ENCODE measurements around the gene ZNF620. TPM values are rescaled to one million over a fixed set of nuclear protein-coding genes. Genes with fewer than 3 reads are reported as not detected.

ZNF620 gene
- polyA plus RNA-seq, 2 of the 4 experiments (the other 2 are of a cell fraction): 2.5 to 3.8 TPM

DNA sequence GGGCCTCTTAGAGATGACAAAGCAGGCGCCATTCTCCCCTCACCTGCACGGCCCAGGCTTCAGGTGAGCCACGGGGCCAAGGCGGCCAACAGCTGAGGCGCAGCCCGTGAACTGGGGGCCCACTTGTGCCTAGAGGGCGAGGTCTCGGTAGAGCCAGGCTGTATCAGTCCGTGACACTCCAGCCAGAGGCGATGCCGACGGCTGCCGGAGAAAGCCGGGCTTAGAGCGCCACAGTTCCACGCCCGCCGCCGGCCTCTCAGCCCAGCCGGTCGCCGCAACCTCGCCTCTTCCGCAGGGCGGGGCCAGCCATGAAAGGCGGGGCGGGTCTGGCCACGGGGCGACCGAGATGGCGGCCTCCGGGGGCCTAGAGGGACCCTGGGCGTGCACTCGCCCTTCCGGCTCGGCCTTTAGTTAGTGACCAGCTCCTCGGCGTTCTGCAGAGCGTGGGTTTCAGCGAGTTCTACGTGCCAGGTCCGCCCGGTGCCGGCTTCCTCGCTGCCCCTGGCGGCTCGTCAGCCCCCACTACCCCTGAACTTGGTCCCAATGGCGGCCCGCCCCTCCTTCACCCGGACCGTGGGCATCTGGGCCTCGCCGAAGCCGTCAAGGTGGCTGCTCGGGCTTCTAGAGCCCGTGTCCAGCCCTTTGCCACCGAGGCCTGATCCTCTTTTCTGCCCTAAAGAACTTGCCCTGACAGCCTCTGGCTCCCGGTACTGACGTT lies 18.9 kb downstream of the ZNF620 start, which contains the start of gene ZNF621:
Gene ZNF621 (plus strand): TSS at position 393 of the 718 bp plus-strand sequence. CDS start 881 bp downstream, outside the sequence.
- CTCF ChIA-PET: interaction anchor here (0.6 kb wide), 1 partner anchor 7 kb away, joined by 4 read pairs; no protein-coding TSS in a partner anchor
- no peaks in the 10 kb centered on the region for H3K4me1 ChIP-seq
- TF ChIP-seq SREBF2 (IDR thresholded peaks at IDR 0.05) (no peak), MYC (IDR thresholded peaks at IDR 0.05; ENCODE audit: borderline replicate concordance, low read length) (peak; percentile 72; the same call in 1 of the 2 replicates), KDM5A (IDR thresholded peaks at IDR 0.05) (0 out of 2 replicates have a peak, but pooled peaks have one; percentile 51), RFX5 (IDR thresholded peaks at IDR 0.05) (no peak), GATA3 (IDR thresholded peaks at IDR 0.05; ENCODE audit: borderline replicate concordance) (no peak), POLR2A (IDR thresholded peaks at IDR 0.05; ENCODE audit: low read length) (peak; percentile 92), EHMT2 (IDR thresholded peaks at IDR 0.05; ENCODE audit: low read depth) (no peak), PHF8 (IDR thresholded peaks at IDR 0.05; ENCODE audit: borderline replicate concordance, low read depth) (peak; percentile 91), POLR2AphosphoS2 (conservative IDR thresholded peaks at IDR 0.05; ENCODE audit: low read length) (no peak), JUN (IDR thresholded peaks at IDR 0.05) (peak; percentile 32 to 83; a peak in 4 of 5 replicates), FOXS1 (CRISPR knock-in tag; IDR thresholded peaks at IDR 0.05) (no peak), HOXA7 (CRISPR knock-in tag; IDR thresholded peaks at IDR 0.05) (no peak), CBX2 (IDR thresholded peaks at IDR 0.05; ENCODE audit: borderline replicate concordance, low read depth) (no peak)
- TF ChIP-seq, protein P1, sequence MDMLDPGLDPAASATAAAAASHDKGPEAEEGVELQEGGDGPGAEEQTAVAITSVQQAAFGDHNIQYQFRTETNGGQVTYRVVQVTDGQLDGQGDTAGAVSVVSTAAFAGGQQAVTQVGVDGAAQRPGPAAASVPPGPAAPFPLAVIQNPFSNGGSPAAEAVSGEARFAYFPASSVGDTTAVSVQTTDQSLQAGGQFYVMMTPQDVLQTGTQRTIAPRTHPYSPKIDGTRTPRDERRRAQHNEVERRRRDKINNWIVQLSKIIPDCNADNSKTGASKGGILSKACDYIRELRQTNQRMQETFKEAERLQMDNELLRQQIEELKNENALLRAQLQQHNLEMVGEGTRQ (IDR thresholded peaks at IDR 0.05): no peak
- TF ChIP-seq, protein P2, sequence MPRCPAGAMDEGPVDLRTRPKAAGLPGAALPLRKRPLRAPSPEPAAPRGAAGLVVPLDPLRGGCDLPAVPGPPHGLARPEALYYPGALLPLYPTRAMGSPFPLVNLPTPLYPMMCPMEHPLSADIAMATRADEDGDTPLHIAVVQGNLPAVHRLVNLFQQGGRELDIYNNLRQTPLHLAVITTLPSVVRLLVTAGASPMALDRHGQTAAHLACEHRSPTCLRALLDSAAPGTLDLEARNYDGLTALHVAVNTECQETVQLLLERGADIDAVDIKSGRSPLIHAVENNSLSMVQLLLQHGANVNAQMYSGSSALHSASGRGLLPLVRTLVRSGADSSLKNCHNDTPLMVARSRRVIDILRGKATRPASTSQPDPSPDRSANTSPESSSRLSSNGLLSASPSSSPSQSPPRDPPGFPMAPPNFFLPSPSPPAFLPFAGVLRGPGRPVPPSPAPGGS (IDR thresholded peaks at IDR 0.05): peak; percentile 91
- TF ChIP-seq, protein P3, sequence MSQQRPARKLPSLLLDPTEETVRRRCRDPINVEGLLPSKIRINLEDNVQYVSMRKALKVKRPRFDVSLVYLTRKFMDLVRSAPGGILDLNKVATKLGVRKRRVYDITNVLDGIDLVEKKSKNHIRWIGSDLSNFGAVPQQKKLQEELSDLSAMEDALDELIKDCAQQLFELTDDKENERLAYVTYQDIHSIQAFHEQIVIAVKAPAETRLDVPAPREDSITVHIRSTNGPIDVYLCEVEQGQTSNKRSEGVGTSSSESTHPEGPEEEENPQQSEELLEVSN (IDR thresholded peaks at IDR 0.05; ENCODE audit: borderline replicate concordance, low read depth): no peak; the same call in none of the 2 replicates
- TF ChIP-seq, protein P4, sequence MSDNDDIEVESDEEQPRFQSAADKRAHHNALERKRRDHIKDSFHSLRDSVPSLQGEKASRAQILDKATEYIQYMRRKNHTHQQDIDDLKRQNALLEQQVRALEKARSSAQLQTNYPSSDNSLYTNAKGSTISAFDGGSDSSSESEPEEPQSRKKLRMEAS (IDR thresholded peaks at IDR 0.05): peak; percentile 81
- 6% methylated on average over 3 of the region's 59 CpGs for WGBS (ENCODE audit: missing lambda C conversion rate)
- peak within 1 kb of the TSS; percentile 65 for H3K4me2 ChIP-seq
- peak; percentile 98 to 100 for ATAC-seq
- H3K9me3 ChIP-seq: no peaks in the 10 kb centered on the region
- FAIRE-seq: no peak
- DNase-seq (ENCODE audit: low read depth in 1 of 2, low spot score in 1 of 2): peak; percentile 67 to 87
- POLR2A ChIA-PET: interaction anchor here (0.6 to 2.1 kb wide), 5 partner anchors 19 to 879 kb away, joined by 3 to 11 read pairs (median 5); partner anchors contain the start of genes RPL14, ZNF619 and ZNF620
- H3K4me3 ChIP-seq: peak within 1 kb of the TSS; percentile 89
- peak within 1 kb of the TSS; percentile 89 to 95 for H3K27ac ChIP-seq

DNA sequence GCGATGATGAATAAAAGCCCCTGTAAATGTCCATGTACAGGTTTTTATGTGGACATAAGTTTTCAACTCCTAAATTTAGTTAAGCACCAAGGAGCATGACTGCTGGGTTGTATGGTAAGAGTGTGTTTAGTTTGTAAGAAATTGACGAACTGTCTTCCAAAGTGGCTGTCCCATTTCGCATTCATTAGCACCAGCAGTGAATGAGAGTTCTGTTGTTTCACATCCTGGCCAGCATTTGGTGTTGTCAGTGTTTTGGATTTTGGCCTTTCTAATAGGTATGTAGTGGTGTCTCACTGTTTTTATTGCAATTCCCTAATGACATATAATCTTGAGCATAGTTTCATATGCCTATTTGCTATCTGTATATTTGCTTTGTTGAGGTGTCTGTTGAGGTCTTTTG lies 22.6 kb downstream of the ZNF620 start:
- peaks cover 33% of the 10 kb centered on the region for H3K9me3 ChIP-seq
- DNase-seq (ENCODE audit: low read depth in 1 of 2, low spot score in 1 of 2): no peak
- ChIA-PET CTCF (no interaction called here), POLR2A (no interaction called here)
- 94% methylated on average over 3 of the region's 3 CpGs for WGBS (ENCODE audit: missing lambda C conversion rate)
- TF ChIP-seq, protein P5, sequence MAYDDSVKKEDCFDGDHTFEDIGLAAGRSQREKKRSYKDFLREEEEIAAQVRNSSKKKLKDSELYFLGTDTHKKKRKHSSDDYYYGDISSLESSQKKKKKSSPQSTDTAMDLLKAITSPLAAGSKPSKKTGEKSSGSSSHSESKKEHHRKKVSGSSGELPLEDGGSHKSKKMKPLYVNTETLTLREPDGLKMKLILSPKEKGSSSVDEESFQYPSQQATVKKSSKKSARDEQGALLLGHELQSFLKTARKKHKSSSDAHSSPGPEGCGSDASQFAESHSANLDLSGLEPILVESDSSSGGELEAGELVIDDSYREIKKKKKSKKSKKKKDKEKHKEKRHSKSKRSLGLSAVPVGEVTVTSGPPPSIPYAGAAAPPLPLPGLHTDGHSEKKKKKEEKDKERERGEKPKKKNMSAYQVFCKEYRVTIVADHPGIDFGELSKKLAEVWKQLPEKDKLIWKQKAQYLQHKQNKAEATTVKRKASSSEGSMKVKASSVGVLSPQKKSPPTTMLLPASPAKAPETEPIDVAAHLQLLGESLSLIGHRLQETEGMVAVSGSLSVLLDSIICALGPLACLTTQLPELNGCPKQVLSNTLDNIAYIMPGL (CRISPR knock-in tag; IDR thresholded peaks at IDR 0.05; ENCODE audit: borderline replicate concordance): no peak
- TF ChIP-seq ESRRA (IDR thresholded peaks at IDR 0.05; ENCODE audit: borderline replicate concordance, low read length): no peak
- no peak for TF ChIP-seq ZC3H11A (IDR thresholded peaks at IDR 0.05)
- TF ChIP-seq RARB (CRISPR knock-in tag; IDR thresholded peaks at IDR 0.05): no peak
- TF ChIP-seq FOSL2 (IDR thresholded peaks at IDR 0.05): no peak
- no peak for TF ChIP-seq FOSL2 (CRISPR knock-in tag; IDR thresholded peaks at IDR 0.05)
- TF ChIP-seq ZFP36 (IDR thresholded peaks at IDR 0.05; ENCODE audit: borderline replicate concordance, partially characterized antibody): no peak
- TF ChIP-seq TFCP2L1 (CRISPR knock-in tag; IDR thresholded peaks at IDR 0.05): no peak
- TF ChIP-seq, protein P4 (IDR thresholded peaks at IDR 0.05): no peak
- TF ChIP-seq KDM1A (IDR thresholded peaks at IDR 0.05; ENCODE audit: low read depth): no peak
- TF ChIP-seq POLR2AphosphoS2 (conservative IDR thresholded peaks at IDR 0.05; ENCODE audit: low read length): no peak
- TF ChIP-seq MYC (IDR thresholded peaks at IDR 0.05; ENCODE audit: borderline replicate concordance, low read length): no peak
- H3K27ac ChIP-seq: no peak overlapping the region
- no peak overlapping the region for H3K4me2 ChIP-seq
- H3K4me3 ChIP-seq: no peak overlapping the region
- H3K4me1 ChIP-seq: no peaks in the 10 kb centered on the region
- FAIRE-seq: no peak
- no peak for ATAC-seq
